Epithelial cell of prostate (primary cell): ENCODE data around the gene HTR7.

Experiments used
- DNase-seq: peaks from one replicate; pipeline ENCODE4 v3.0.0-alpha.2; 2011; ENCODE audit warnings: low read depth, low spot score
- H3K27ac ChIP-seq: fragments of 450-650 bp; 2 replicates; pipeline ENCODE4 v1.5.1; 2017; ENCODE audit warnings: mild to moderate bottlenecking

The HTR7 gene

GRCh38 chr10:90751107-90751997 is 106.5 kb downstream of the HTR7 start:
- no peak overlapping the region for H3K27ac ChIP-seq
- DNase-seq: no peak

- peak overlapping the region; percentile 21 for H3K27ac ChIP-seq
- DNase-seq: no peak
Measured at GRCh38 chr10:90746829-90747228, 111.0 kb downstream of the HTR7 start.

- no peak for DNase-seq
- H3K27ac ChIP-seq: no peak overlapping the region
Measured at GRCh38 chr10:90745565-90745964, 112.3 kb downstream of the HTR7 start.

GRCh38 chr10:90743291-90743690 is 114.5 kb downstream of the HTR7 start:
- DNase-seq: no peak
- no peak overlapping the region for H3K27ac ChIP-seq

GRCh38 chr10:90741926-90742565 is 115.8 kb downstream of the HTR7 start:
- H3K27ac ChIP-seq: no peak overlapping the region
- DNase-seq: no peak

- DNase-seq: no peak
- no peak overlapping the region for H3K27ac ChIP-seq
Measured at GRCh38 chr10:90740265-90740664, 117.6 kb downstream of the HTR7 start.

- H3K27ac ChIP-seq: no peak overlapping the region
- no peak for DNase-seq
Measured at GRCh38 chr10:90738885-90739284, 119.0 kb downstream of the HTR7 start.

- H3K27ac ChIP-seq: no peak overlapping the region
- DNase-seq: no peak
Measured at GRCh38 chr10:90734415-90734814, 123.4 kb downstream of the HTR7 start.

- H3K27ac ChIP-seq: no peak overlapping the region
- DNase-seq: no peak
Measured at GRCh38 chr10:90732581-90732980, 125.3 kb downstream of the HTR7 start.

- DNase-seq: peak; percentile 64
- H3K27ac ChIP-seq: peak overlapping the region; percentile 9
Measured at GRCh38 chr10:90723416-90724068, 134.3 kb downstream of the HTR7 start.

GRCh38 chr10:90722832-90723231 is 135.0 kb downstream of the HTR7 start:
- DNase-seq: no peak
- no peak overlapping the region for H3K27ac ChIP-seq

GRCh38 chr10:90718182-90718581 is 139.7 kb downstream of the HTR7 start:
- no peak overlapping the region for H3K27ac ChIP-seq
- no peak for DNase-seq

- no peak for DNase-seq
- H3K27ac ChIP-seq: no peak overlapping the region
Measured at GRCh38 chr10:90712529-90712928, 145.3 kb downstream of the HTR7 start.

- H3K27ac ChIP-seq: no peak overlapping the region
- no peak for DNase-seq
Measured at GRCh38 chr10:90709727-90710126, 148.1 kb downstream of the HTR7 start.

GRCh38 chr10:90707657-90708056 is 150.2 kb downstream of the HTR7 start:
- DNase-seq: no peak
- H3K27ac ChIP-seq: no peak overlapping the region

GRCh38 chr10:90701428-90701827 is 156.4 kb downstream of the HTR7 start:
- DNase-seq: no peak
- no peak overlapping the region for H3K27ac ChIP-seq

GRCh38 chr10:90695915-90696676 is 161.7 kb downstream of the HTR7 start:
- no peak overlapping the region for H3K27ac ChIP-seq
- DNase-seq: peak; percentile 10
